LNCaP clone FGC (cell line): ENCODE data around the gene SSR2.

ENCODE experiments used
- DNase-seq: peaks from one replicate; pipeline ENCODE4 v3.0.0-alpha.2; 2011; ENCODE audit warnings: low read depth
- H3K4me3 ChIP-seq: 2 replicates; pipeline ENCODE4 v1.5.1; 2011; ENCODE audit warnings: mild to moderate bottlenecking, low read depth, low read length, control low read depth
- CTCF ChIP-seq: IDR thresholded peaks from 2 replicates; pipeline ENCODE4 v1.5.1; 2012; ENCODE audit warnings: mild to moderate bottlenecking; ENCODE audit not compliant: control insufficient read depth, insufficient read depth; ENCODE audit errors: extremely low read depth

SSR2 gene

GRCh38 chr1:156064615-156065014, 43.9 kb upstream of the SSR2 start:
- no peak for DNase-seq
- H3K4me3 ChIP-seq, result no peak overlapping the region
- TF ChIP-seq CTCF, result no peak

- no peak overlapping the region for H3K4me3 ChIP-seq
- DNase-seq, result no peak
- no peak for TF ChIP-seq CTCF
Observed at GRCh38 chr1:156063997-156064285, 43.2 kb upstream of the SSR2 start.

- H3K4me3 ChIP-seq, result peak overlapping the region; percentile 93
- no peak for DNase-seq
- TF ChIP-seq CTCF, result no peak
Observed at GRCh38 chr1:156062189-156062588, 41.4 kb upstream of the SSR2 start.

GRCh38 chr1:156060937-156061636, 40.3 kb upstream of the SSR2 start, which contains the start of gene RAB25:
TSS of gene RAB25 (plus strand) at chr1:156061160. CDS start at chr1:156061401, 241 bp downstream.
- peak within 1 kb of the TSS; percentile 93 for H3K4me3 ChIP-seq
- no peak; the same call in 1 of the 2 replicates for TF ChIP-seq CTCF
- DNase-seq, result peak; percentile 78

- TF ChIP-seq CTCF, result no peak
- DNase-seq, result no peak
- no peak overlapping the region for H3K4me3 ChIP-seq
Observed at GRCh38 chr1:156056326-156056849, 35.6 kb upstream of the SSR2 start.

GRCh38 chr1:156055281-156056048, 34.7 kb upstream of the SSR2 start:
- DNase-seq, result no peak
- TF ChIP-seq CTCF, result no peak
- H3K4me3 ChIP-seq, result peak overlapping the region; percentile 92
